Prostate gland (tissue), 2 donors: ENCODE measurements around the gene GPR25. TPM values are rescaled to one million over a fixed set of nuclear protein-coding genes. Genes with fewer than 3 reads are reported as not detected.

Experiments
- DNase-seq: peaks from one replicate; pipeline ENCODE4 v3.0.0-alpha.2; 2019; ENCODE audit warnings: low spot score
- H3K27ac ChIP-seq, 2 donors: fragments of 200-600 bp; sonication (generic); 2 replicates each; pipeline ENCODE4 v1.5.1; 2017 to 2019
- H3K27me3 ChIP-seq: fragments of 200-600 bp; sonication (generic); replicated peaks from 2 replicates; pipeline ENCODE4 v1.5.1; 2019; ENCODE audit not compliant: insufficient read depth
- H3K36me3 ChIP-seq, 2 donors: fragments of 200-600 bp; sonication (generic); 1 replicate in 1 of 2; 2 replicates in 1 of 2; pipeline versions ENCODE4 v1.5.1 to v1.8.1; 2017 to 2019
- H3K4me1 ChIP-seq: fragments of 200-600 bp; sonication (generic); replicated peaks from 2 replicates; pipeline ENCODE4 v1.5.1; 2019
- H3K4me3 ChIP-seq, 2 donors: fragments of 200-600 bp; sonication (generic); 2 replicates each; pipeline ENCODE4 v1.5.1; 2017 to 2019
- H3K9me3 ChIP-seq: fragments of 200-600 bp; sonication (generic); 2 replicates; pipeline ENCODE4 v1.5.1; 2017
- POLR2A ChIP-seq: fragments of 450-650 bp; IDR thresholded peaks from one replicate; pipeline ENCODE4 v1.6.1; 2016; ENCODE audit warnings: antibody characterized with exemption, mild to moderate bottlenecking
- POLR2AphosphoS5 ChIP-seq: sonication (generic); formaldehyde crosslinking; IDR thresholded peaks from one replicate; pipeline ENCODE4 v1.6.1; 2017; ENCODE audit warnings: antibody characterized with exemption
- WGBS: methylation state at CpG from one replicate; pipeline ENCODE4 v1.1.5; 2018; 5-methylcytosine and 5-hydroxymethylcytosine counted together
- intact Hi-C: fragments of 100-400 bp; cut with DNase I; formaldehyde crosslinking; loops from one replicate; pipeline ENCODE4 v1.14.2; 2022
- total RNA-seq, 2 donors: library from RNA; depleted of rRNA; stranded (reverse); fragments of >200 nt; gene quantifications; one replicate each; pipeline ENCODE4 v1.1.0, GENCODE V29; 2016
- TF ChIP-seq, protein P1 (sequence below), 4 experiments: fragments of 200-600 bp in 2 of 4; fragments of 450-650 bp in 2 of 4; sonication (generic) in 2 of 4; IDR thresholded peaks; 1 replicate in 3 of 4; 2 replicates in 1 of 4; pipeline ENCODE4 v1.5.1; 2016 to 2019; ENCODE audit warnings: antibody characterized with exemption in 4 of 4, mild to moderate bottlenecking in 2 of 4, moderate library complexity in 2 of 4

Gene GPR25
- total RNA-seq, 2 donors from 2014 or later = 1.2 TPM; not detected in 1

- no peak overlapping the region for H3K4me3 ChIP-seq
- no peaks in the 10 kb centered on the region for H3K36me3 ChIP-seq
- H3K27me3 ChIP-seq = no peaks in the 10 kb centered on the region
- intact Hi-C loops = no loop called here
- no peaks in the 10 kb centered on the region for H3K4me1 ChIP-seq
- H3K9me3 ChIP-seq = no peaks in the 10 kb centered on the region
- WGBS = 80% methylated on average over 2 of the region's 2 CpGs
- TF ChIP-seq POLR2AphosphoS5 = no peak
- TF ChIP-seq POLR2A = no peak
- no peak overlapping the region for H3K27ac ChIP-seq
- no peak for DNase-seq
These were observed 15.9 kb upstream of the GPR25 start for GRCh38 chr1:200856716-200857357.

DNA sequence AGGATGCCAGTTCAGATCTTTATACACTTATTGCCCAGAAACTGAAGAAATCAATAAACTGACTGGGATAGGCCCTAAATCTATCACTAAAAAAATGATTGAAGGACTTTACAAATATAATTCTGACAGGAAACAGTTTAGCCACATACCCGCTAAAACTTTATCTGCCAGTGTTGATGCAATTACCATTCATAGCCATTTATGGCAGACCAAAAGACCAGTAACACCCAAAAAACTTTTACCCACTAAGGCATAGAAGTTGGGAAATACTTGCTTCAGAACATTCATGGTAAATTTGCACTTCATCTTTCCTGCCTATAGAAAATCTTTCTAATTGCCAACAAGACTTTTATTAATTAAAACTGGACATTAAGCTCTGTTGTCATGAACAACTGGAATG, 15.0 kb upstream of the GPR25 start:
- no peaks in the 10 kb centered on the region for H3K36me3 ChIP-seq
- DNase-seq = no peak
- H3K9me3 ChIP-seq = no peaks in the 10 kb centered on the region
- no peak overlapping the region for H3K4me3 ChIP-seq
- WGBS = 88% methylated on average over 1 of the region's 1 CpG
- H3K27me3 ChIP-seq = no peaks in the 10 kb centered on the region
- H3K4me1 ChIP-seq = no peaks in the 10 kb centered on the region
- H3K27ac ChIP-seq = no peak overlapping the region
- TF ChIP-seq POLR2AphosphoS5 (no peak), POLR2A (no peak)
- TF ChIP-seq, protein P1, sequence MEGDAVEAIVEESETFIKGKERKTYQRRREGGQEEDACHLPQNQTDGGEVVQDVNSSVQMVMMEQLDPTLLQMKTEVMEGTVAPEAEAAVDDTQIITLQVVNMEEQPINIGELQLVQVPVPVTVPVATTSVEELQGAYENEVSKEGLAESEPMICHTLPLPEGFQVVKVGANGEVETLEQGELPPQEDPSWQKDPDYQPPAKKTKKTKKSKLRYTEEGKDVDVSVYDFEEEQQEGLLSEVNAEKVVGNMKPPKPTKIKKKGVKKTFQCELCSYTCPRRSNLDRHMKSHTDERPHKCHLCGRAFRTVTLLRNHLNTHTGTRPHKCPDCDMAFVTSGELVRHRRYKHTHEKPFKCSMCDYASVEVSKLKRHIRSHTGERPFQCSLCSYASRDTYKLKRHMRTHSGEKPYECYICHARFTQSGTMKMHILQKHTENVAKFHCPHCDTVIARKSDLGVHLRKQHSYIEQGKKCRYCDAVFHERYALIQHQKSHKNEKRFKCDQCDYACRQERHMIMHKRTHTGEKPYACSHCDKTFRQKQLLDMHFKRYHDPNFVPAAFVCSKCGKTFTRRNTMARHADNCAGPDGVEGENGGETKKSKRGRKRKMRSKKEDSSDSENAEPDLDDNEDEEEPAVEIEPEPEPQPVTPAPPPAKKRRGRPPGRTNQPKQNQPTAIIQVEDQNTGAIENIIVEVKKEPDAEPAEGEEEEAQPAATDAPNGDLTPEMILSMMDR (IDR thresholded peaks at IDR 0.05) = no peak
- intact Hi-C loops = no loop called here

- H3K4me3 ChIP-seq = no peak overlapping the region
- intact Hi-C loops = no loop called here
- no peaks in the 10 kb centered on the region for H3K36me3 ChIP-seq
- no peaks in the 10 kb centered on the region for H3K9me3 ChIP-seq
- H3K4me1 ChIP-seq = no peaks in the 10 kb centered on the region
- no peak overlapping the region for H3K27ac ChIP-seq
- no peaks in the 10 kb centered on the region for H3K27me3 ChIP-seq
- WGBS = 80% methylated on average over 2 of the region's 2 CpGs
- DNase-seq = no peak
- no peak for TF ChIP-seq POLR2A
- no peak for TF ChIP-seq POLR2AphosphoS5
- TF ChIP-seq, protein P1 (IDR thresholded peaks at IDR 0.05) = no peak
These were observed 10.7 kb upstream of the GPR25 start for GRCh38 chr1:200861937-200862647.

GRCh38 chr1:200862713-200863415, 9.9 kb upstream of the GPR25 start:
- WGBS = 93% methylated on average over 9 of the region's 9 CpGs
- Histone ChIP-seq H3K27ac (no peak overlapping the region), H3K9me3 (no peaks in the 10 kb centered on the region), H3K27me3 (no peaks in the 10 kb centered on the region), H3K4me1 (no peaks in the 10 kb centered on the region), H3K4me3 (no peak overlapping the region), H3K36me3 (no peaks in the 10 kb centered on the region)
- intact Hi-C loops = no loop called here
- DNase-seq = no peak
- TF ChIP-seq POLR2A = no peak

- 74% methylated on average over 3 of the region's 3 CpGs for WGBS
- no peak overlapping the region for H3K27ac ChIP-seq
- TF ChIP-seq POLR2A = no peak
- TF ChIP-seq POLR2AphosphoS5 = no peak
- TF ChIP-seq, protein P1 (IDR thresholded peaks at IDR 0.05) = no peak
- no peak overlapping the region for H3K4me3 ChIP-seq
- no peaks in the 10 kb centered on the region for H3K9me3 ChIP-seq
- no peak for DNase-seq
- H3K4me1 ChIP-seq = no peaks in the 10 kb centered on the region
- intact Hi-C loops = no loop called here
- no peaks in the 10 kb centered on the region for H3K27me3 ChIP-seq
- no peaks in the 10 kb centered on the region for H3K36me3 ChIP-seq
These were observed 6.7 kb upstream of the GPR25 start for GRCh38 chr1:200866116-200866515.
